ENCODE measurements around the gene PCDH9.

DNA sequence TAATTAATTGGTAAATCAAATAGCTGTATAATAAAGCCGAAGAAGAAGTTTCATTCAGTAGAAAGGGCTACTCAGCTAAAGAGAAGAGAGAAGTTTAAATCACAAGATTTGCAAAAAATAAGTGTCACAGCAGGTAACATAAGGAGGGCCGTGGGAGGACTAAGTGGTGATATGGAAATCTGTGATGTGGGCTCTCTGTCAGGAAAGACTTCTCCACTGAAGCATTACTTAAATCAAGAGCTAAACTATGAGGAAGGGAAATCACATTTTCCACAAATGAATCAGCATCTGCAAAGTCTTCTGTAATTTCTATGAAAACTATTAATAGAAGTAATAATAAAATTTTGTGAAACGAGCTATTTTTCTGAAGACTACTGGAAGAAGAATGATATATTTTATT lies 153.8 kb downstream of the PCDH9 start:
- TF ChIP-seq, protein P1, sequence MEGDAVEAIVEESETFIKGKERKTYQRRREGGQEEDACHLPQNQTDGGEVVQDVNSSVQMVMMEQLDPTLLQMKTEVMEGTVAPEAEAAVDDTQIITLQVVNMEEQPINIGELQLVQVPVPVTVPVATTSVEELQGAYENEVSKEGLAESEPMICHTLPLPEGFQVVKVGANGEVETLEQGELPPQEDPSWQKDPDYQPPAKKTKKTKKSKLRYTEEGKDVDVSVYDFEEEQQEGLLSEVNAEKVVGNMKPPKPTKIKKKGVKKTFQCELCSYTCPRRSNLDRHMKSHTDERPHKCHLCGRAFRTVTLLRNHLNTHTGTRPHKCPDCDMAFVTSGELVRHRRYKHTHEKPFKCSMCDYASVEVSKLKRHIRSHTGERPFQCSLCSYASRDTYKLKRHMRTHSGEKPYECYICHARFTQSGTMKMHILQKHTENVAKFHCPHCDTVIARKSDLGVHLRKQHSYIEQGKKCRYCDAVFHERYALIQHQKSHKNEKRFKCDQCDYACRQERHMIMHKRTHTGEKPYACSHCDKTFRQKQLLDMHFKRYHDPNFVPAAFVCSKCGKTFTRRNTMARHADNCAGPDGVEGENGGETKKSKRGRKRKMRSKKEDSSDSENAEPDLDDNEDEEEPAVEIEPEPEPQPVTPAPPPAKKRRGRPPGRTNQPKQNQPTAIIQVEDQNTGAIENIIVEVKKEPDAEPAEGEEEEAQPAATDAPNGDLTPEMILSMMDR (IDR thresholded peaks at IDR 0.05): no peak
- TF ChIP-seq, protein P2, sequence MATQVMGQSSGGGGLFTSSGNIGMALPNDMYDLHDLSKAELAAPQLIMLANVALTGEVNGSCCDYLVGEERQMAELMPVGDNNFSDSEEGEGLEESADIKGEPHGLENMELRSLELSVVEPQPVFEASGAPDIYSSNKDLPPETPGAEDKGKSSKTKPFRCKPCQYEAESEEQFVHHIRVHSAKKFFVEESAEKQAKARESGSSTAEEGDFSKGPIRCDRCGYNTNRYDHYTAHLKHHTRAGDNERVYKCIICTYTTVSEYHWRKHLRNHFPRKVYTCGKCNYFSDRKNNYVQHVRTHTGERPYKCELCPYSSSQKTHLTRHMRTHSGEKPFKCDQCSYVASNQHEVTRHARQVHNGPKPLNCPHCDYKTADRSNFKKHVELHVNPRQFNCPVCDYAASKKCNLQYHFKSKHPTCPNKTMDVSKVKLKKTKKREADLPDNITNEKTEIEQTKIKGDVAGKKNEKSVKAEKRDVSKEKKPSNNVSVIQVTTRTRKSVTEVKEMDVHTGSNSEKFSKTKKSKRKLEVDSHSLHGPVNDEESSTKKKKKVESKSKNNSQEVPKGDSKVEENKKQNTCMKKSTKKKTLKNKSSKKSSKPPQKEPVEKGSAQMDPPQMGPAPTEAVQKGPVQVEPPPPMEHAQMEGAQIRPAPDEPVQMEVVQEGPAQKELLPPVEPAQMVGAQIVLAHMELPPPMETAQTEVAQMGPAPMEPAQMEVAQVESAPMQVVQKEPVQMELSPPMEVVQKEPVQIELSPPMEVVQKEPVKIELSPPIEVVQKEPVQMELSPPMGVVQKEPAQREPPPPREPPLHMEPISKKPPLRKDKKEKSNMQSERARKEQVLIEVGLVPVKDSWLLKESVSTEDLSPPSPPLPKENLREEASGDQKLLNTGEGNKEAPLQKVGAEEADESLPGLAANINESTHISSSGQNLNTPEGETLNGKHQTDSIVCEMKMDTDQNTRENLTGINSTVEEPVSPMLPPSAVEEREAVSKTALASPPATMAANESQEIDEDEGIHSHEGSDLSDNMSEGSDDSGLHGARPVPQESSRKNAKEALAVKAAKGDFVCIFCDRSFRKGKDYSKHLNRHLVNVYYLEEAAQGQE (IDR thresholded peaks at IDR 0.05; ENCODE audit: insufficient read depth in 1 of 2, low read depth in 2 of 2, low read length in 1 of 2): no peak
- TF ChIP-seq TCF7L2 (IDR thresholded peaks at IDR 0.05; ENCODE audit: low read depth, low read length) (no peak), SIN3A (IDR thresholded peaks at IDR 0.05; ENCODE audit: borderline replicate concordance, insufficient read depth, low read depth, low read length) (no peak)
